C4-2B (cell line): ENCODE results near the gene HOXD3.

Experiments used
- H3K27ac ChIP-seq: fragments of 450-650 bp; 2 replicates; pipeline ENCODE4 v1.5.1; 2017
- CTCF ChIP-seq: fragments of 450-650 bp; conservative IDR thresholded peaks from 2 replicates; pipeline ENCODE4 v1.5.1; 2017; ENCODE audit warnings: mild to moderate bottlenecking
- ZFX ChIP-seq: fragments of 450-650 bp; IDR thresholded peaks from 2 replicates; pipeline ENCODE4 v1.6.1; 2017

Gene HOXD3

GRCh38 chr2:176156807-176157498 lies at the start of gene HOXD3:
TSS of gene HOXD3 (plus strand) at chr2:176157307. CDS start at chr2:176169115, 11,808 bp downstream.
- no peak within 1 kb of the TSS for H3K27ac ChIP-seq
- TF ChIP-seq CTCF = no peak
- no peak for TF ChIP-seq ZFX

- TF ChIP-seq CTCF (no peak), ZFX (no peak)
- H3K27ac ChIP-seq = no peak overlapping the region
Measured at GRCh38 chr2:176107731-176108181, 49.4 kb upstream of the HOXD3 start.

GRCh38 chr2:176109192-176109901 lies 47.8 kb upstream of the HOXD3 start:
- no peak overlapping the region for H3K27ac ChIP-seq
- no peak for TF ChIP-seq ZFX
- TF ChIP-seq CTCF = no peak

GRCh38 chr2:176109946-176110345 lies 47.2 kb upstream of the HOXD3 start:
- no peak overlapping the region for H3K27ac ChIP-seq
- TF ChIP-seq ZFX = no peak
- no peak for TF ChIP-seq CTCF

- TF ChIP-seq CTCF = no peak
- TF ChIP-seq ZFX = no peak
- H3K27ac ChIP-seq = no peak overlapping the region
Measured at GRCh38 chr2:176110415-176111308, 46.4 kb upstream of the HOXD3 start.

GRCh38 chr2:176111309-176111663 lies 45.8 kb upstream of the HOXD3 start:
- no peak overlapping the region for H3K27ac ChIP-seq
- TF ChIP-seq ZFX (no peak), CTCF (peak; percentile 90)
